ENCODE measurements around the gene CRHR1.

Gene CRHR1

GRCh38 chr17:45748731-45749310 is 35.3 kb upstream of the CRHR1 start:
- H3K27ac ChIP-seq (ENCODE audit: low read depth, low read length) = no peak overlapping the region
- no peak overlapping the region for H3K4me3 ChIP-seq (ENCODE audit: low read length)
- H3K36me3 ChIP-seq (ENCODE audit: insufficient read depth, low read length) = no peaks in the 10 kb centered on the region
- H3K4me1 ChIP-seq (ENCODE audit: insufficient read depth, low read length) = no peaks in the 10 kb centered on the region
- WGBS = 78% methylated on average over 11 of the region's 11 CpGs
- H3K27me3 ChIP-seq (ENCODE audit: insufficient read depth, low read length) = peaks cover 81% of the 10 kb centered on the region
- H3K9ac ChIP-seq (ENCODE audit: low read depth, low read length) = no peak overlapping the region
- H3K9me3 ChIP-seq (ENCODE audit: insufficient read depth, low read depth, low read length) = no peaks in the 10 kb centered on the region

- Histone ChIP-seq H3K36me3 (ENCODE audit: insufficient read depth, low read length) (no peaks in the 10 kb centered on the region), H3K27me3 (ENCODE audit: insufficient read depth, low read length) (peaks cover 70% of the 10 kb centered on the region), H3K4me3 (ENCODE audit: low read length) (no peak overlapping the region), H3K9me3 (ENCODE audit: insufficient read depth, low read depth, low read length) (no peaks in the 10 kb centered on the region), H3K9ac (ENCODE audit: low read depth, low read length) (no peak overlapping the region), H3K27ac (ENCODE audit: low read depth, low read length) (no peak overlapping the region), H3K4me1 (ENCODE audit: insufficient read depth, low read length) (no peaks in the 10 kb centered on the region)
- 95% methylated on average over 3 of the region's 4 CpGs for WGBS
These were observed 34.2 kb upstream of the CRHR1 start for GRCh38 chr17:45749831-45750335.

- H3K4me1 ChIP-seq (ENCODE audit: insufficient read depth, low read length) = no peaks in the 10 kb centered on the region
- H3K27ac ChIP-seq (ENCODE audit: low read depth, low read length) = no peak overlapping the region
- no peaks in the 10 kb centered on the region for H3K36me3 ChIP-seq (ENCODE audit: insufficient read depth, low read length)
- 89% methylated on average over 15 of the region's 15 CpGs for WGBS
- H3K9me3 ChIP-seq (ENCODE audit: insufficient read depth, low read depth, low read length) = no peaks in the 10 kb centered on the region
- no peak overlapping the region for H3K4me3 ChIP-seq (ENCODE audit: low read length)
- no peak overlapping the region for H3K9ac ChIP-seq (ENCODE audit: low read depth, low read length)
- peaks cover 60% of the 10 kb centered on the region for H3K27me3 ChIP-seq (ENCODE audit: insufficient read depth, low read length)
These were observed 33.2 kb upstream of the CRHR1 start for GRCh38 chr17:45750779-45751440.

GRCh38 chr17:45751466-45751865 is 32.7 kb upstream of the CRHR1 start:
- Histone ChIP-seq H3K36me3 (ENCODE audit: insufficient read depth, low read length) (no peaks in the 10 kb centered on the region), H3K9ac (ENCODE audit: low read depth, low read length) (no peak overlapping the region), H3K9me3 (ENCODE audit: insufficient read depth, low read depth, low read length) (no peaks in the 10 kb centered on the region), H3K4me1 (ENCODE audit: insufficient read depth, low read length) (no peaks in the 10 kb centered on the region), H3K27ac (ENCODE audit: low read depth, low read length) (no peak overlapping the region), H3K4me3 (ENCODE audit: low read length) (no peak overlapping the region), H3K27me3 (ENCODE audit: insufficient read depth, low read length) (peaks cover 54% of the 10 kb centered on the region)
- WGBS = 78% methylated on average over 10 of the region's 10 CpGs

GRCh38 chr17:45752246-45752645 is 31.9 kb upstream of the CRHR1 start:
- WGBS = 91% methylated on average over 9 of the region's 9 CpGs
- no peak overlapping the region for H3K9ac ChIP-seq (ENCODE audit: low read depth, low read length)
- H3K36me3 ChIP-seq (ENCODE audit: insufficient read depth, low read length) = no peaks in the 10 kb centered on the region
- no peak overlapping the region for H3K4me3 ChIP-seq (ENCODE audit: low read length)
- H3K27ac ChIP-seq (ENCODE audit: low read depth, low read length) = no peak overlapping the region
- peaks cover 47% of the 10 kb centered on the region for H3K27me3 ChIP-seq (ENCODE audit: insufficient read depth, low read length)
- H3K9me3 ChIP-seq (ENCODE audit: insufficient read depth, low read depth, low read length) = no peaks in the 10 kb centered on the region
- H3K4me1 ChIP-seq (ENCODE audit: insufficient read depth, low read length) = no peaks in the 10 kb centered on the region

GRCh38 chr17:45753645-45754225 is 30.4 kb upstream of the CRHR1 start:
- no peaks in the 10 kb centered on the region for H3K36me3 ChIP-seq (ENCODE audit: insufficient read depth, low read length)
- no peaks in the 10 kb centered on the region for H3K4me1 ChIP-seq (ENCODE audit: insufficient read depth, low read length)
- no peak overlapping the region for H3K4me3 ChIP-seq (ENCODE audit: low read length)
- H3K27me3 ChIP-seq (ENCODE audit: insufficient read depth, low read length) = peaks cover 32% of the 10 kb centered on the region
- H3K9ac ChIP-seq (ENCODE audit: low read depth, low read length) = no peak overlapping the region
- H3K9me3 ChIP-seq (ENCODE audit: insufficient read depth, low read depth, low read length) = no peaks in the 10 kb centered on the region
- H3K27ac ChIP-seq (ENCODE audit: low read depth, low read length) = no peak overlapping the region
- 80% methylated on average over 6 of the region's 7 CpGs for WGBS

- Histone ChIP-seq H3K27me3 (ENCODE audit: insufficient read depth, low read length) (peaks cover 19% of the 10 kb centered on the region), H3K9ac (ENCODE audit: low read depth, low read length) (no peak overlapping the region), H3K9me3 (ENCODE audit: insufficient read depth, low read depth, low read length) (no peaks in the 10 kb centered on the region), H3K27ac (ENCODE audit: low read depth, low read length) (no peak overlapping the region), H3K4me1 (ENCODE audit: insufficient read depth, low read length) (no peaks in the 10 kb centered on the region), H3K4me3 (ENCODE audit: low read length) (no peak overlapping the region), H3K36me3 (ENCODE audit: insufficient read depth, low read length) (no peaks in the 10 kb centered on the region)
- 92% methylated on average over 8 of the region's 8 CpGs for WGBS
These were observed 29.1 kb upstream of the CRHR1 start for GRCh38 chr17:45755050-45755449.

GRCh38 chr17:45756266-45756991 is 27.7 kb upstream of the CRHR1 start:
- H3K4me1 ChIP-seq (ENCODE audit: insufficient read depth, low read length) = no peaks in the 10 kb centered on the region
- WGBS = 71% methylated on average over 6 of the region's 12 CpGs
- H3K27ac ChIP-seq (ENCODE audit: low read depth, low read length) = no peak overlapping the region
- H3K9ac ChIP-seq (ENCODE audit: low read depth, low read length) = no peak overlapping the region
- H3K9me3 ChIP-seq (ENCODE audit: insufficient read depth, low read depth, low read length) = no peaks in the 10 kb centered on the region
- no peak overlapping the region for H3K4me3 ChIP-seq (ENCODE audit: low read length)
- no peaks in the 10 kb centered on the region for H3K36me3 ChIP-seq (ENCODE audit: insufficient read depth, low read length)
- peaks cover 7% of the 10 kb centered on the region; the same call in 1 of the 2 replicates for H3K27me3 ChIP-seq (ENCODE audit: insufficient read depth, low read length)

GRCh38 chr17:45757431-45758218 is 26.5 kb upstream of the CRHR1 start:
- Histone ChIP-seq H3K4me1 (ENCODE audit: insufficient read depth, low read length) (no peaks in the 10 kb centered on the region), H3K36me3 (ENCODE audit: insufficient read depth, low read length) (no peaks in the 10 kb centered on the region), H3K4me3 (ENCODE audit: low read length) (no peak overlapping the region), H3K27ac (ENCODE audit: low read depth, low read length) (no peak overlapping the region), H3K9ac (ENCODE audit: low read depth, low read length) (no peak overlapping the region), H3K27me3 (ENCODE audit: insufficient read depth, low read length) (no peaks in the 10 kb centered on the region; the same call in 1 of the 2 replicates), H3K9me3 (ENCODE audit: insufficient read depth, low read depth, low read length) (no peaks in the 10 kb centered on the region)
- 93% methylated on average over 13 of the region's 13 CpGs for WGBS

- WGBS = no CpG with 5 or more reads among the region's 1 CpG
- Histone ChIP-seq H3K4me3 (ENCODE audit: low read length) (no peak overlapping the region), H3K4me1 (ENCODE audit: insufficient read depth, low read length) (no peaks in the 10 kb centered on the region), H3K27me3 (ENCODE audit: insufficient read depth, low read length) (no peaks in the 10 kb centered on the region; the same call in 1 of the 2 replicates), H3K9me3 (ENCODE audit: insufficient read depth, low read depth, low read length) (no peaks in the 10 kb centered on the region), H3K9ac (ENCODE audit: low read depth, low read length) (no peak overlapping the region), H3K27ac (ENCODE audit: low read depth, low read length) (no peak overlapping the region), H3K36me3 (ENCODE audit: insufficient read depth, low read length) (no peaks in the 10 kb centered on the region)
These were observed 25.6 kb upstream of the CRHR1 start for GRCh38 chr17:45758544-45758943.
